IPS DF 4.7 (cell line): Measurements from ENCODE around the gene KRTAP5-9.
"Not testable (repeated sequence)": the region's sequence is repeated elsewhere in the genome, so short reads cannot be mapped to it uniquely, and the experiment has no call there.

Experiments used
- DNase-seq: peaks from one replicate; pipeline ENCODE4 v3.0.0-alpha.2; 2013; ENCODE audit warnings: low spot score; ENCODE audit errors: extremely low read depth

Gene KRTAP5-9

GRCh38 chr11:71562120-71562519, 13.9 kb downstream of the KRTAP5-9 start:
- DNase-seq, result no peak

GRCh38 chr11:71563406-71563805, 15.2 kb downstream of the KRTAP5-9 start:
- no peak for DNase-seq

GRCh38 chr11:71564430-71564829, 16.2 kb downstream of the KRTAP5-9 start:
- no peak for DNase-seq

- no peak for DNase-seq
Measured at GRCh38 chr11:71565263-71565662, 17.0 kb downstream of the KRTAP5-9 start, which contains the start of gene KRTAP5-10. KRTAP5-10 (plus strand) TSS chr11:71565563; CDS start chr11:71565588, 25 bp downstream.

- no peak for DNase-seq
Measured at GRCh38 chr11:71566081-71566620, 17.9 kb downstream of the KRTAP5-9 start.

- DNase-seq, result not testable (repeated sequence)
Measured at GRCh38 chr11:71566626-71567599, 18.7 kb downstream of the KRTAP5-9 start.

- DNase-seq, result not testable (repeated sequence)
Measured at GRCh38 chr11:71567633-71568032, 19.4 kb downstream of the KRTAP5-9 start.

- no peak for DNase-seq
Measured at GRCh38 chr11:71568704-71569349, 20.6 kb downstream of the KRTAP5-9 start.

GRCh38 chr11:71571101-71571850, 23.1 kb downstream of the KRTAP5-9 start:
- not testable (repeated sequence) for DNase-seq

- no peak for DNase-seq
Measured at GRCh38 chr11:71572811-71573210, 24.6 kb downstream of the KRTAP5-9 start.

GRCh38 chr11:71574418-71574817, 26.2 kb downstream of the KRTAP5-9 start:
- DNase-seq, result no peak

GRCh38 chr11:71575723-71576424, 27.7 kb downstream of the KRTAP5-9 start:
- DNase-seq, result no peak

GRCh38 chr11:71576688-71577465, 28.7 kb downstream of the KRTAP5-9 start:
- not testable (repeated sequence) for DNase-seq

- DNase-seq, result no peak
Measured at GRCh38 chr11:71577469-71578004, 29.3 kb downstream of the KRTAP5-9 start.

GRCh38 chr11:71579513-71579912, 31.3 kb downstream of the KRTAP5-9 start:
- not testable (repeated sequence) for DNase-seq

GRCh38 chr11:71580057-71581003, 32.1 kb downstream of the KRTAP5-9 start:
- no peak for DNase-seq

- no peak for DNase-seq
Measured at GRCh38 chr11:71581826-71582225, 33.6 kb downstream of the KRTAP5-9 start.

GRCh38 chr11:71582309-71582895, 34.2 kb downstream of the KRTAP5-9 start, which contains the start of gene KRTAP5-11:
KRTAP5-11 (minus strand) TSS chr11:71582875; CDS start chr11:71582837, 38 bp downstream.
- DNase-seq, result no peak
